Tongue (tissue), 3 donors: ENCODE results near the gene RASSF7. TPM values are rescaled to one million over a fixed set of nuclear protein-coding genes. Genes with fewer than 3 reads are reported as not detected.

Experiments
- DNase-seq: peaks from one replicate; pipeline ENCODE4 v3.0.0-alpha.2; 2015
- small RNA-seq: library from RNA; depleted of rRNA; stranded (forward); fragments of <200 nt; gene quantifications from one replicate; pipeline ENCODE3, GENCODE V24; 2014; ENCODE audit warnings: low replicate concordance
- total RNA-seq: library from RNA; depleted of rRNA; stranded (reverse); fragments of >200 nt; gene quantifications from one replicate; pipeline ENCODE4 v1.2.3, GENCODE V29; 2014

Gene RASSF7
- total RNA-seq, 1 donor from 2014 or later: 7.3 TPM

DNA sequence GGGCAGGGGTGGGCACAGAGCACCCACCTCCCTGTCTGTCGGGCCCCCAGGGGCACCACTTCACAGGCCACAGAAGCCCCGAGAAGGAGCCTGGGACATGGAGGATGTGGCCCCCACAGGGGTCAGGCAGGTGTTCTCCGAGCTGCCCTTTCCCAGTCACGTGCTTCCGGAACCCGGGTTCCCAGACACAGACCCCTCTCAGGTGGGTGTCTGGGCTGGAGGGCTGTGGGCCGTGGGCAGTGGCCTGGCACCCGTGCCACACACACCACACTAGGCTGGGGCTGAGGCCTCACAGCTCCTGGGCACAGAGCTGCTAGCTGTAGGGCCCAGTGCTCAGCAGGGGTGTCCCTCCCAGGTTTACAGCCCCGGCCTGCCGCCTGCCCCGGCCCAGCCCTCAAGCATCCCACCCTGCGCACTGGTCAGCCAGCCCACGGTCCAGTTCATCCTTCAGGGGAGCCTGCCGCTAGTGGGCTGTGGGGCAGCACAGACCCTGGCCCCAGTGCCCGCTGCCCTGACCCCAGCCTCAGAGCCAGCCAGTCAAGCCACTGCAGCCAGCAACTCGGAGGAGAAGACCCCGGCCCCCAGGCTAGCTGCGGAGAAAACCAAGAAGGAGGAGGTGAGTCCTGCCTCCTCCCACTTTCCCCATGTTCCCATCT, 49.5 kb downstream of the RASSF7 start:
- no peak for DNase-seq

DNA sequence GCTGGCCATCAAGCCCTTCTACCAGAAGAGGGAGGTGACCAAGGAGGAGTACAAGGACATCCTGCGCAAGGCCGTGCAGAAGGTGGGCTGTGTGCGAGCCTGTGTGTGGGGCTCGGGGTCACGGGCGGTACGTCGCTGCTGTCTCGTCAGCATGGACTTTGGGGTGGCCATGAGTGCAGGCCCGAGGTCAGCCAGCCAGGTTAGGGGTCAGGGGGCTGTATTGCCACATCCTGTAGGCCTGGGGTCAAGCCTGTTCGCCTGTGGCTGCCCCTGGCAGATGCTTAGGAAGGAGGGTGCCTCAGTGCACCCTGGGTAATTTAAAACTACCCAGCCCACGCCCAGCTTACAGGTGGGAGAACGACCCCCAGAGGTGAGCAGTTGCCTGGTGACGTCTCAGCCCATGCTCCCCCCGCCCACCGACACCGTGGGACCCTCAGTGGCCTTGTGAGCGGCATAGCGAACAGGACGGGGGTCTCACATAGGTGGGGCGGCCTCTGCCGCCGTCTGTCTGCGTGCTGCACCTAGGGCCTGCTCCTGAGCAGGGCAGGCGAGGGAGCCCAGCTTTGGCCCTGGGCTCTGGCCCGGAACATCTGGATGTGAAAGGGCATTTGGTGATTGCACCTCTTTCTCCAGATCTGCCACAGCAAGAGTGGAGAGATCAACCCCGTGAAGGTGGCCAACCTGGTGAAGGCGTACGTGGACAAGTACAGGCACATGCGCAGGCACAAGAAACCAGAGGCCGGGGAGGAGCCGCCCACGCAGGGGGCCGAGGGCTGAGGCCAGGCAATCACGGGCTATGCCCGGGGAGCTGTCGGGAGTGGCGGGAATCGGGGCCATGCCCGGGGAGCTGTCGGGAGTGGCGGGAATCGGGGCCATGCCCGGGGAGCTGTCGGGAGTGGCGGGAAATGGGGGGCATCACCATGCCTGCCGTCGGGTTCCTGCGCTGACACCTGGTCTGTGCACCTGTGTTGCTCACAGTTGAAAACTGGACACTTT, 50.5 kb downstream of the RASSF7 start:
- no peak for DNase-seq

DNA sequence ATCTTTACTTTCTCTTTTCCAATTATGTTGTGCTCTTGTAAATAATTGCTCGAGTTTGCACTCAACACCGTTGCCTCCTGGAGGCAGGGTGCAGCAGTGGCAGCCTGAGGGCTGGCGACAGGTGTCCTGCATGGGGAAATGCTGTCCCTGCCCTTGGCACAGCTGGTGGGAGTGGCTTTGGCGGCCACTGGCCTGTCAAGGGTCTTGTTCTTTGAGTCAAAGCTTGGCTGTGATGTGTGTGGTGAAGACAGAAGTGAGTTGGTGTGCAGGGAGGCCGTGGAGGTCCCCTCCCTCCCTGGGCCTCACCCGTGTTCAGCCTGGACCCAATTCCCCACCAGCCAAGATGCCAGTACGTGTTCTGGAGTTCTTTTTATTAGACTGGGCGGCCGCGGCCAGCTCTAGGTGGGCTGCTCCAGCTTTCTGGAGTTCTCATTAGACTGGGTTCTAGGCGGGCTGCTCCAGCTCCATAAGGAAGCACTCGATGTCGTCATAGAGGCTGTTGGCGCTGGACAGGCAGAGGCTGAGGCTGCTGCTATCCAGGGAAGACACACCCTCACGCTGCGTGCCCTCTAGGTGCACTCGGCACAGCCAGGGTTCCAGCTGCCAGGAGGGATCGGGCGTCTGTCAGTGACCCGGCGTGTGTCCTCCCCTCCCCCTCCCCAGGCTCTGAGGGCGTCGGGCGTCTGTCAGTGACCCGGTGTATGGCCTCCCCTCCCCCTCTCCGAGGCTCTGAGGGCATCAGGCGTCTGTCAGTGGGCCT, 51.6 kb downstream of the RASSF7 start:
- DNase-seq: peak; percentile 90

DNA sequence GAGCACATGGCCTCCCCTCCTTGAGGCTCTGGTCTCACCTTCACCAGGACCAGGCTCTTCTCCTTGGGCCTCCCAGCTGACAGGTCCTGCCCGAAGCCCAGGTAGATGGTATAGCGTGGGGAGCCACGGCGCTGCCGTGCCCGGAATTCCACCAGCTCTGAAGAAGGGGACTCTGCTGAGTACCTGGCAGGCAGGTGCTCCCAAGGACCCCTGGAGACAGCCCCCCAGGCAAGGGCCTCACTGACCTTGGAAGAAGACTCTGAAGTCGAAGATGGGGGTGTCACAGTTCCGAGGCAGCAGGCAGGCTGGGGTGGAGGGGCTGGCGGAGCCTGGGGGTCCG, 52.2 kb downstream of the RASSF7 start:
- no peak for DNase-seq

DNA sequence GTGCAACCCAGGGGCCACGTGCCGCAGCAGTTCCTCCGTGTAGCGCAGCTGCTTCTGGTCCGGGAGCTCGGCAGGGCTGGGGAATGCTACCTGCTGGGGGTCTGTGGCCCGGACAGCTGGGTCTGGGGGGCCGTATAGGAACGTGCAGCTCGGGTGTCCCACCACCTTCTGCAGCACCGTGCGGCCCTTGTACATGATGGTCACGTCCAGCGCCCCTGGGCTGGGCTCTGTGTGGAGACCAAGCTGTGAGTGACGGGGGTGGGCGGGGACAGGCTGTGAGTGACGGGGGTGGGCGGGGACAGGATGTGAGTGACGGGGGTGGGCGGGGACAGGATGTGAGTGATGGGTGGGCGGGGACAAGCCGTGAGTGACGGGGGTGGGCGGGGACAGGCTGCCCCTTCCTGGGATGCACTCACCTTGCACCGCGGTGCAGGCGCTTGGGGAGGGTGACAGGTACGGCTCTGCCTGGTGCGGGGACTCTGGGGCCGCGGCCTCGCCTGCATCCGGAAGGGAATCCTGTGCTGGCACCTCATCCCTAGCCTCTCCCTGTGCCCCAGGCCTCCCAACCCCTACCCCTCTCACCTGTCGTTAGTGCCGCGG, 52.7 kb downstream of the RASSF7 start:
- peak; percentile 63 for DNase-seq

Small RNA genes within 50 kb of the gene (small RNA-seq; reads per million reads assigned to genes)
- 4.6 reads per million, percentile 92 among the genes with 10 or more reads in this experiment for gene MIR210

Other genes with a start within 250 kb of the RASSF7 start
- 4.2 TPM for gene IFITM1, start 246.9 kb upstream of the RASSF7 start, total RNA-seq
- 34.9 TPM for gene IFITM3, start 240.1 kb upstream of the RASSF7 start, total RNA-seq
- gene B4GALNT4, start 191.5 kb upstream of the RASSF7 start, total RNA-seq: 22.9 TPM
- 39.2 TPM for gene PKP3, start 166.8 kb upstream of the RASSF7 start, total RNA-seq
- 10.7 TPM for gene SIGIRR, start 146.0 kb upstream of the RASSF7 start, total RNA-seq
- gene ANO9, start 119.0 kb upstream of the RASSF7 start, total RNA-seq: 2.1 TPM
- 20.1 TPM for gene PTDSS2, start 110.7 kb upstream of the RASSF7 start, total RNA-seq
- gene RNH1, start 53.7 kb upstream of the RASSF7 start, total RNA-seq: 155 TPM
- gene HRAS, start 25.4 kb upstream of the RASSF7 start, total RNA-seq: 50.7 TPM
- 2.1 TPM for gene LRRC56, start 23.4 kb upstream of the RASSF7 start, total RNA-seq
- gene LMNTD2, start 232 bp upstream of the RASSF7 start, total RNA-seq: 0.82 TPM
- 26.5 TPM for gene PHRF1, start 15.5 kb downstream of the RASSF7 start, total RNA-seq
- gene IRF7, start 55.0 kb downstream of the RASSF7 start, total RNA-seq: 12.5 TPM
- gene CDHR5, start 64.0 kb downstream of the RASSF7 start, total RNA-seq: not detected
- gene SCT, start 66.2 kb downstream of the RASSF7 start, total RNA-seq: 21.6 TPM
- gene DRD4, start 76.3 kb downstream of the RASSF7 start, total RNA-seq: not detected
- gene DEAF1, start 134.3 kb downstream of the RASSF7 start, total RNA-seq: 18.8 TPM
- 10.1 TPM for gene TMEM80, start 134.8 kb downstream of the RASSF7 start, total RNA-seq
- gene EPS8L2, start 145.3 kb downstream of the RASSF7 start, total RNA-seq: 88.3 TPM
- 79.3 TPM for gene TALDO1, start 186.5 kb downstream of the RASSF7 start, total RNA-seq
- 17.4 TPM for gene GATD1, start 216.5 kb downstream of the RASSF7 start, total RNA-seq
- gene CEND1, start 229.1 kb downstream of the RASSF7 start, total RNA-seq: not detected
- 7.5 TPM for gene SLC25A22, start 237.3 kb downstream of the RASSF7 start, total RNA-seq
- gene PIDD1, start 244.3 kb downstream of the RASSF7 start, total RNA-seq: 13.4 TPM
- 259 TPM for gene RPLP2, start 249.0 kb downstream of the RASSF7 start, total RNA-seq